Measurements from ENCODE around the gene GJB2.

GRCh38 chr13:20168396-20168795 is 24.3 kb downstream of the GJB2 start:
- TF ChIP-seq CTCF (IDR thresholded peaks at IDR 0.05; ENCODE audit: low read depth, low read length) (no peak), POLR2A (IDR thresholded peaks at IDR 0.05; ENCODE audit: extremely low read depth, insufficient read length) (no peak)

All from NB4 (cell line).